ENCODE results near the gene KLRB1.
A peak's percentile ranks its signal among the peaks of the same experiment; 100 is the strongest.
"Not testable (repeated sequence)": the region's sequence is repeated elsewhere in the genome, so short reads cannot be mapped to it uniquely, and the experiment has no call there.

KLRB1 gene

GRCh38 chr12:9607716-9608115 is at the start of gene KLRB1:
Gene KLRB1, minus strand, starts transcription at chr12:9607916. Its CDS starts 77 bp downstream, at chr12:9607839.
- DNase-seq (ENCODE audit: insufficient read length, low spot score) (no peak), FAIRE-seq (no peak)

DNA sequence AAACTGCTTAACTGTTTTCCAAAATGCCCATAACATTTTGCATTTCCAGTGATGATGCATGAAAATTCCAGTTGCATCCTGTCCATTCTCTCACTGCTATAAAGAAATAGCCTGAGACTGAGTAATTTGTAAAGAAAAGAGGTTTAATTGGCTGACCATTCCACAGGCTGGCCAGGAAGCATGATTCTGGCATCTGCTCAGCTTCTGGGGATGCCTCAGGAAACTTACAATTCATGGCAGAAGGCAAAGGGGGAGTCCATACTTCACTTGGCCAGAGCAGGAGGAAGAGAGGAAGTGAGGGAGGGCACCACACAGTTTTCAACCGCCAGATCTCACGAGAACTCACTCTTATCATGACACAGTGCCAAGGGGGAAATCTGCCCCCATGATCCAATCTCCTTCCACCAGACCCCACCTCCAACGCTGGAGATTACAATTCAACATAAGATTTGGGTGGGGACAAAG is 43.6 kb upstream of the KLRB1 start:
- FAIRE-seq (no peak), DNase-seq (ENCODE audit: insufficient read length, low spot score) (no peak)

DNA sequence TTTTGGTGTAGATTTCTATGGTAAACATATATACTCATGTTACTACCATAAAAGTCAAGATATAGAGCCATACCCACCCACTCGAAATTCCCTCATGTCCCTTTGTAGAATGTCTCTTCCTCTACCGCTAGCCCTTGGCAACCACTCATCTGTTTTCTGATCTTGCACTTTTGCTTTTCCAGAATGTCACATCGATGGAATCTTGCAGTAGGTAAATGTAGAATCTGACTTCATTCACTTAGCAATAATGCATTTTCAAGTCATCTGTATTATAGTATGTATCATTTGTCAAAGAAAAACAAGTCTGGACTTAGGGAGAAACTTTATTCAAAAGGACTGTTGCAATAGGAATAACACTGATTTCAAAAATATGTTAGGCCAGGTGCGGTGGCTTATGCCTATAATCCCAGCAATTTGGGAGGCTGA is 42.4 kb upstream of the KLRB1 start:
- DNase-seq (ENCODE audit: insufficient read length, low spot score) (no peak), FAIRE-seq (no peak)

GRCh38 chr12:9649532-9649940 is 41.8 kb upstream of the KLRB1 start:
- DNase-seq (ENCODE audit: insufficient read length, low spot score) (no peak), FAIRE-seq (no peak)

- FAIRE-seq = no peak
Measured at GRCh38 chr12:9648701-9649531, 41.2 kb upstream of the KLRB1 start.

DNA sequence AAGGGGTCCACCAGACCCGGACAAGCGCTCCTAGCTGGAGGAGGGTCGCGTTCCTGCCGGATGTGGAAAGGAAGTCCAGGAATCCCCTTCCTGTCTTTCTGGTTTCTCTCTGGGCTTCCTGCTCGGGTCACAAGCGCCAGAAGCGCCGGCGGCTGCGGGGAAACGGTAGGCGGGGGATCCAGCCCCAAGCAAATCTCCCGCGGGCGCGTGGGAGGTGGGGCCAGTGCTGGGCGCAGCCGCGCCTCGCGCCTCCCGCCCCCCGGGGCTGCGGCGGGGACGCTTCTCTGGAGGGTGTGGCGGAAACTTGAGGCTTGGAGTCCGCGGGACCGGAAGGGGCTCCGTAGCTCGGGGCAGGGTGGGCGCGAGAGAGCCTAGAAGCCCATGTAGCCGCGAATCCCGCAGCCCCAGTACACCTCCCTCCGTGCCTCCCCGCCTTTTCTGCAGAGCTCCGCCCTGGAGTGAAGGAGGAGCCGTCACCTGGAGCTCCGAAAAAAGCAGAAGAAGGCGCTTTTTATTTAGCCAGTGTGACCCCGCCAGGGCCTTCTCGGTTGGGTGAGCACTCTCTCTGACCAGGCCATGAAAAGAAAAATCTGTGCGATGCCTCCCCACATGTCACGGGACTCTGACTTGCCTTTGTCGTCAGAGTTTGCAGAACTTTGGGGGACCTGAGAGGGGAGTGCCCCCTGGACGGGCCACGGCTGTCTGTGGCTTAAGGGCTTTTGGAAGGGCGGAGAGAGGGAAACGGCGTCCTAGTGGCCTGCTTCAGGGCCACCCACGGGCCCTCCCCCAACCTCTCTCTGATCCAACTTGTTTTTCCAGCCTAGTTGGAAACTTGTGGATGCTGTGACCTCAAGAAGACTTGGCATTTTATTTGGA is 40.3 kb upstream of the KLRB1 start:
- peak; percentile 99 for FAIRE-seq
- DNase-seq (ENCODE audit: insufficient read length, low spot score) = peak; percentile 62

More at GRCh38 chr12:9648701-9649531, 41.2 kb upstream of the KLRB1 start:
- no peak for DNase-seq (ENCODE audit: insufficient read length, low spot score)

- no peak for DNase-seq (ENCODE audit: insufficient read length, low spot score)
- FAIRE-seq = no peak
Measured at GRCh38 chr12:9646794-9647781, 39.4 kb upstream of the KLRB1 start.

- DNase-seq (ENCODE audit: insufficient read length, low spot score) = not testable (repeated sequence)
- peak; percentile 4 for FAIRE-seq
Measured at GRCh38 chr12:9644985-9645551, 37.4 kb upstream of the KLRB1 start.

DNA sequence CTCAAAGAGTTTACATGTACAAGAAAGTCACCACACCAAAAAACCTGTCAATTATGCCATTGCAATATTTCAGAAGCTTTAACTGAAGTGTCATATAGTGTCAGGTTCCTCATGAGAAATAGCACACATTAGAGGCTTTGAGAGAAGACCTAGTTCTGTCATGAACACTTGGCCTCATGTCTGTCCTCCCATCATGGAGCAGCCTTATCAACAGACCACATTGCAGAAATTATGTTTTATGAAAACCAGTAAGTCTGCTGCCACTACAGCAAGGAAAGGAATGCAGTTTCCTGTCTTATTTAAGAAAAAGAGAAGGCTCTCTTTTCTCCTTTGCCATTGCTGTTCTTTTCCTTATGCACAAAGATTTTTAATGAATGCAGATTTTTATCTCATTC is 35.5 kb upstream of the KLRB1 start:
- FAIRE-seq (peak; percentile 8), DNase-seq (ENCODE audit: insufficient read length, low spot score) (no peak)

DNA sequence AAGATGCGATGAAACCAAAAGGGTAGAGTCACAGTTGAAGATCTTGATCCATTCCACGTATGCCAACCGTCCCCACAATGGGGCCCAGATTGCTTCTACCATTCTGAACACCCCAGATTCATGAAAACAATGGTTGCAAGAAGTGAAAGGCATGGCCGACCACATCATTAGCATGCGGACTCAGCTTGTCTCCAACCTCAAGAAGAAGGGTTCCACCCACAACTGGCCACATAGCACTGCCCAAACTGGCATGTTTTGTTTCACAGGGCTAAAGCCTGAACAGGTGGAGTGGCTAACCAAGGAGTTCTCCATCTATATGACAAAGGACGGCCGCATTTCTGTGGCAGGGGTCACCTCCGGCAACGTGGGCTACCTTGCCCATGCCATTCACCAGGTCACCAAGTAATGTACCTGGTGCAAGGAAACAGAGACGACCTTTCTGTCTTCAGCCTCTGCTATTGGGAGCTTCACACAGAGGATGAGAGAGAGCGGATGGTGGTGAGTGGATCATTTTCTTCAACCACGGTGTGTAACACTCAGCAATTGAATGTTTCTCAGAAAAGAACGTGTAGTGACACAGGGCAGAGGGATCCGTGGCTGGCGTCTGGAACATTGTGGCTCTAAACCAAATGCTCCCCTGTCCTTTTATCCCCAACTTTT is 35.0 kb upstream of the KLRB1 start:
- no peak for FAIRE-seq
- DNase-seq (ENCODE audit: insufficient read length, low spot score) = no peak

DNA sequence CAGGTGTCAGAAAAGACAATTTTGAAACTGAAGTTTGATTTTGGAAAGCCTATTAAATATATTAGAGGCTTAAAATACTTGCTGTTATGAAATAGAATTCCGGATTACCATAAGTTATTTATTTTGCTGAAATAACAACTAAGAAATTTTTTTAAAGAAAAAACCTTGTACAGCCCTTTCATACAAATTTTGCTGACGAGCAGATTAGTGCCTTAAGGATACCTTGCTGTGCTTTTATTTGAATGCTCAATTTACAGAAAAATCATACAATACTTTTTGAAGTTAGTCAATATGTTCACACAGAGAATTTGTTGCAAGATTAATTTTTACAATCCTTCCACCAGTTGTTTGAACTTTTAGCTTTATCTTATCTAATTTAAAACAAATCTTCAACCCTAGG is 32.3 kb upstream of the KLRB1 start:
- DNase-seq (ENCODE audit: insufficient read length, low spot score) (no peak), FAIRE-seq (peak; percentile 63)

GRCh38 chr12:9636851-9637206 is 29.1 kb upstream of the KLRB1 start:
- FAIRE-seq (peak; percentile 37), DNase-seq (ENCODE audit: insufficient read length, low spot score) (no peak)

DNA sequence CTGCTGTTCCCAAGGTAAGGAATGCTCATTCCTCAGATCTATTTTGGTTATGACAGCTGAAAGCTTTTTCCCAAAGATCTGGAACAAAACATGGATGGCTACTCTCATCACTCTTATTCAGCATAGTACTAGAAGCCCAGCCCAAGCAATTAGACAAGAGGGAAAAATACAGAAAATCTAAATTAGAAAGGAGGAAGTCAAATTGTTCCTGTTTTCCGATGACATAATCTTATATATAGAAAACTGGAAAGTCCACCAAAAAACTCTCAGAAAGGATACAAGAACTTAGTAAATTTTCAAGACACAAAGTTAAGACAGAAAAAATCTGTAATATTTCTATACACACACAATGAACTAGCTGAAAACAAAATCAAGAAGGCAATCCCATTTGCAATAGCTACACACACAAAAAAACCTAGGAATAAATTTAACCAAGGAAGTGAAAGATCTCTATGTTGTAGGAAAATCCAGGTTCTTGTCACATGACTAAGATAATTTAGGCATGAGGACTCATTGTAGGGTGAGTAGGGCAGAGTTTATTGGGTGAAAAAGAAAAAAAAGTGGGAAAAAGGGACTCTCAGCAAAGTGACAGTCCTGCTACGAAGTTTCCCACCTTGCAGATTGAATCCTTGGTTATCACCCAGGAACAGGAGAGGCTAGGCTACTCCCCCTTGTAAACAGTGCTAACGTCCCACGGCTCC is 28.6 kb upstream of the KLRB1 start:
- FAIRE-seq (peak; percentile 73), DNase-seq (ENCODE audit: insufficient read length, low spot score) (no peak)

DNA sequence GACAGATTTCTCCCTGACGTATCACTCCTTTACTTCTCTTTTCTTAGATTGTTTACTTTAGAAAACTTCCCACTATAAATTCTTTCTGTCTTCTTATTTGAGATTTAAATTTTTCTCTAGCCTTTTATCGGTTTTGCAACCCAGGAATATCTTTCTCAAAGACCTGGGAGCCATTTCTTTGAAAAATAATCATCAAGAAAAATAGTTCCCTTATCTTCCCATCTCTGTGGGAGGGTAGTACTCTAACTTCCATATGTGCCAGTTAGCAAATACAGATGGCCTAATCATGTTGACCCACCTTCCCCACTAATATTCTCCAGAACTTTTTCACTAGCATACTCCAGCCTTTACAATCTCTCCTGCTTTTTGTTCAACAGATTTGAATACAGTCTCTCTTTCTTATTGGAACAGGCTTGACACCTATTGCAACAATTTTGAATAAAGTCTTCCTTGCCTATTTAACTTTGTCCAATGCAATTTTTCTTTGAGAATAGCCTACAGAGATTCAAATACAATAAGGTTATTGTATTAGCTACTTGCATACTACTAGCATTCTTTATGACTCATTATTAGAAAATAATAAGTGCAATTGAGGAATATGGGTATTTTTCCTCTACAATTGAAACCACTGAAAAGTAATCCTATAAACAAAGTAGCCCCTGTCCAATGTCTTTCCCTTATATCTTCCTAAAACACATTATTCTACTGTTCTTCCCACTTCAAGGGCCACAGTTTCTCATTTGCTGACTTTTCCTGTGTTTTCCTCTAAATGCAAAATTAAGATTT is 27.4 kb upstream of the KLRB1 start:
- DNase-seq (ENCODE audit: insufficient read length, low spot score) (no peak), FAIRE-seq (peak; percentile 78)

GRCh38 chr12:9634177-9634803 is 26.6 kb upstream of the KLRB1 start:
- FAIRE-seq (peak; percentile 92), DNase-seq (ENCODE audit: insufficient read length, low spot score) (peak; percentile 41)

DNA sequence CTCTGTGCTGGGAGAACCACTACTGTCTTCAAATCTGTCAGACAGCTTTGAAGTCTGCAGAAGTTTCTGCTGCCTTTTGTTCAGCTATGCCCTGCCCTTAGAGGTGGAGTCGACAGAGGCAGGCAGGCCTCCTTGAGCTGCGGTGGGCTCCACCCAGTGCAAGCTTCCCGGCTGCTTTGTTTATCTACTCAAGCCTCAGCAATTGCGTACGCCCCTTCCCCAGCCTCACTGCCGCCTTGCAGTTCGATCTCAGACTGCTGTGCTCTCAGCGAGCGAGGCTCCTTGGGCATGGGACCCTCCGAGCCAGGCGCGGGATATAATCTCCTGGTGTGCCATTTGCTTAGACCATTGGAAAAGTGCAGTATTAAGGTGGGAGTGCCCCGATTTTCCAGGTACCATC is 25.1 kb upstream of the KLRB1 start:
- no peak for DNase-seq (ENCODE audit: insufficient read length, low spot score)
- FAIRE-seq = no peak

- no peak for DNase-seq (ENCODE audit: insufficient read length, low spot score)
- FAIRE-seq = no peak
Measured at GRCh38 chr12:9626821-9627220, 19.1 kb upstream of the KLRB1 start.

DNA sequence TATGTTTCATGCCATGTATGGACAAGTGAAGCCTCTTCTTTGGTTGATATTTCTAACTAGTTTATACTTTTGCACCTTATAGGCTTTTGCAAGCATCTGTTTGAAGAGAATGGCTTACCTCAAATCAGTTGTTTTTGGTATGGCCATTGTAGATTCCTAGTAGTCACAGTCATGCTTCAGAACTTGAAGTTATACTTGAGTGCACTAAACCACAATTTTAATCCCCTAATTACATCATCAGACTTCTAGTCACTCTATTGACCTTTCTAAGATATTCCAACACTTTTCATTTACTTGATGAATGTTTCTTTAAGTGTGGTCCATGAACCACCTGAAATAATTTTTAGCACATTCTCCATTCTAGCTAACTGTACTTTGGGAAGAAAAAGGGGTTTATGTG is 18.6 kb upstream of the KLRB1 start:
- no peak for DNase-seq (ENCODE audit: insufficient read length, low spot score)
- FAIRE-seq = no peak

All from GM19239 (cell line).